Transverse colon (tissue), 3 donors: ENCODE measurements around the gene SMYD1.
"Not testable (repeated sequence)": the region's sequence is repeated elsewhere in the genome, so short reads cannot be mapped to it uniquely, and the experiment has no call there.

ENCODE experiments used
- EP300 ChIP-seq: sonication (generic); formaldehyde crosslinking; IDR thresholded peaks from one replicate; pipeline ENCODE4 v1.6.1; 2017; ENCODE audit warnings: antibody characterized with exemption, low read depth
- POLR2A ChIP-seq: fragments of 450-650 bp; IDR thresholded peaks from one replicate; pipeline ENCODE4 v1.6.1; 2016; ENCODE audit warnings: antibody characterized with exemption, mild to moderate bottlenecking, moderate library complexity
- TF ChIP-seq, protein P1 (sequence below), 5 experiments: fragments of 200-600 bp in 3 of 5; fragments of 450-650 bp in 2 of 5; sonication (generic) in 3 of 5; IDR thresholded peaks; 1 replicate in 2 of 5; 2 replicates in 3 of 5; pipeline ENCODE4 v1.5.1; 2016 to 2017; ENCODE audit warnings: antibody characterized with exemption in 5 of 5, inconsistent platforms in 3 of 5, mild to moderate bottlenecking in 2 of 5, moderate library complexity in 1 of 5

DNA sequence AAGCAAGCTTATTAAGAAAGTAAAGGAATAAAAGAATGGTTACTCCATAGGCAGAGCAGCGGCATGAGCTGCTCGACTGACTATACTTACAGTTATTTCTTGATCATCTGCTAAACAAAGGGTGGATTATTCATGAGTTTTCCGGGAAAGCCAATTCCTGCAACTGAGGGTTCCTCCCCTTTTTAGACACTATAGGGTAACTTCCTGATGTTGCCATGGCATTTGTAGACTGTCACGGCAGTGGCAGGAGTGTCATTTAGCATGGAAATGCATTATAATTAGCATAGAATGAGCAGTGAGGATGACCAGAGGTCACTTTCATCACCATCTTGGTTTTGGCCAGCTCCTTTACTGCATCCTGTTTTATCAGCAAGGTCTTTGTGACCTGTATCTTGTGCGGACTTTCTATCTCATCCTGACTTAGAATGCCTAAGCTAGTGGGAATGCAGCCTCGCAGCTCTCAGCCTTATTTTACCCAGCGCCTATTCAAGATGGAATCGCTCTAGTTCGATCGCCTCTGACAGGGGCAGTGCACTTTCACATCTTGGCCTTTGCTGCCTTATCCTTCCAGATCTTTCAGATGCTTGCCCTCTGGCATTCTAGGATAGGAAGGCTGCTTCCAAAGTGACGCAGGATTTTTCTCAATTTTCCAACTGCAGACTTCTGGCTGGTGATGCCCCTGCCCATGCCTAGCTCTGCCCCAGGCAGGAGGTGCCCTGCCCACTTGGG is 49.4 kb upstream of the SMYD1 start:
- TF ChIP-seq, protein P1, sequence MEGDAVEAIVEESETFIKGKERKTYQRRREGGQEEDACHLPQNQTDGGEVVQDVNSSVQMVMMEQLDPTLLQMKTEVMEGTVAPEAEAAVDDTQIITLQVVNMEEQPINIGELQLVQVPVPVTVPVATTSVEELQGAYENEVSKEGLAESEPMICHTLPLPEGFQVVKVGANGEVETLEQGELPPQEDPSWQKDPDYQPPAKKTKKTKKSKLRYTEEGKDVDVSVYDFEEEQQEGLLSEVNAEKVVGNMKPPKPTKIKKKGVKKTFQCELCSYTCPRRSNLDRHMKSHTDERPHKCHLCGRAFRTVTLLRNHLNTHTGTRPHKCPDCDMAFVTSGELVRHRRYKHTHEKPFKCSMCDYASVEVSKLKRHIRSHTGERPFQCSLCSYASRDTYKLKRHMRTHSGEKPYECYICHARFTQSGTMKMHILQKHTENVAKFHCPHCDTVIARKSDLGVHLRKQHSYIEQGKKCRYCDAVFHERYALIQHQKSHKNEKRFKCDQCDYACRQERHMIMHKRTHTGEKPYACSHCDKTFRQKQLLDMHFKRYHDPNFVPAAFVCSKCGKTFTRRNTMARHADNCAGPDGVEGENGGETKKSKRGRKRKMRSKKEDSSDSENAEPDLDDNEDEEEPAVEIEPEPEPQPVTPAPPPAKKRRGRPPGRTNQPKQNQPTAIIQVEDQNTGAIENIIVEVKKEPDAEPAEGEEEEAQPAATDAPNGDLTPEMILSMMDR (IDR thresholded peaks at IDR 0.05): not testable (repeated sequence)
- TF ChIP-seq POLR2A, EP300: not testable (repeated sequence)
